BLaER1 (cell line): ENCODE measurements around the gene PCDHGC5.

Experiments
- H3K27ac ChIP-seq: shearing (Covaris generic); formaldehyde crosslinking; 2 replicates; pipeline ENCODE4 v1.8.1; 2022
- H3K27me3 ChIP-seq: shearing (Covaris generic); formaldehyde crosslinking; 2 replicates; pipeline ENCODE4 v1.8.1; 2022
- H3K36me3 ChIP-seq: shearing (Covaris generic); formaldehyde crosslinking; 2 replicates; pipeline ENCODE4 v1.8.1; 2022
- H3K4me1 ChIP-seq: shearing (Covaris generic); formaldehyde crosslinking; 2 replicates; pipeline ENCODE4 v1.8.1; 2022
- H3K4me2 ChIP-seq: shearing (Covaris generic); formaldehyde crosslinking; 2 replicates; pipeline ENCODE4 v1.8.1; 2022
- H3K4me3 ChIP-seq: shearing (Covaris generic); formaldehyde crosslinking; 2 replicates; pipeline ENCODE4 v1.8.1; 2022
- H3K9ac ChIP-seq: shearing (Covaris generic); formaldehyde crosslinking; 2 replicates; pipeline ENCODE4 v1.8.1; 2022
- H3K9me3 ChIP-seq: shearing (Covaris generic); formaldehyde crosslinking; 2 replicates; pipeline ENCODE4 v1.8.1; 2022
- H4K20me1 ChIP-seq: shearing (Covaris generic); formaldehyde crosslinking; 2 replicates; pipeline ENCODE4 v1.8.1; 2022
- Cebpa-rat ChIP-seq: shearing (Covaris generic); IDR thresholded peaks from 2 replicates; pipeline ENCODE4 v1.8.1; 2022

PCDHGC5 gene

GRCh38 chr5:141488591-141489561 is at the start of gene PCDHGC5:
Gene PCDHGC5 (plus strand): TSS chr5:141489081. CDS start chr5:141489241, 160 bp downstream.
- no peaks in the 10 kb centered on the region for H3K27me3 ChIP-seq

GRCh38 chr5:141439411-141440141 is 49.3 kb upstream of the PCDHGC5 start:
- H3K27me3 ChIP-seq, result no peaks in the 10 kb centered on the region
- peaks cover 50% of the 10 kb centered on the region for H3K9me3 ChIP-seq
- H3K9ac ChIP-seq, result no peak overlapping the region
- H3K36me3 ChIP-seq, result peaks cover 20% of the 10 kb centered on the region
- no peak overlapping the region for H3K4me2 ChIP-seq
- H3K27ac ChIP-seq, result no peak overlapping the region
- H3K4me3 ChIP-seq, result no peak overlapping the region
- no peaks in the 10 kb centered on the region for H3K4me1 ChIP-seq
- no peaks in the 10 kb centered on the region for H4K20me1 ChIP-seq
- no peak for TF ChIP-seq Cebpa-rat

More at GRCh38 chr5:141488591-141489561, at the start of gene PCDHGC5:
- Histone ChIP-seq H3K4me1 (peaks cover 97% of the 10 kb centered on the region), H3K27ac (no peak within 1 kb of the TSS), H3K4me3 (no peak within 1 kb of the TSS), H3K9ac (no peak within 1 kb of the TSS; the same call in 1 of the 2 replicates), H3K4me2 (peak within 1 kb of the TSS; percentile 96), H3K36me3 (peaks cover 40% of the 10 kb centered on the region), H3K9me3 (0 out of 2 replicates have a peak, but pooled peaks cover 8% of the 10 kb centered on the region), H4K20me1 (peaks cover 11% of the 10 kb centered on the region; the same call in 1 of the 2 replicates)
- TF ChIP-seq Cebpa-rat, result no peak

- H4K20me1 ChIP-seq, result no peaks in the 10 kb centered on the region
- H3K4me1 ChIP-seq, result no peaks in the 10 kb centered on the region
- H3K9ac ChIP-seq, result no peak overlapping the region
- no peak overlapping the region for H3K4me2 ChIP-seq
- no peak for TF ChIP-seq Cebpa-rat
- no peak overlapping the region for H3K4me3 ChIP-seq
- H3K27me3 ChIP-seq, result no peaks in the 10 kb centered on the region
- H3K36me3 ChIP-seq, result peaks cover 20% of the 10 kb centered on the region
- no peak overlapping the region for H3K27ac ChIP-seq
- H3K9me3 ChIP-seq, result peaks cover 50% of the 10 kb centered on the region
Observed at GRCh38 chr5:141440341-141440740, 48.5 kb upstream of the PCDHGC5 start.

GRCh38 chr5:141441571-141442170 is 47.2 kb upstream of the PCDHGC5 start:
- Histone ChIP-seq H3K4me1 (no peaks in the 10 kb centered on the region), H3K36me3 (peaks cover 20% of the 10 kb centered on the region), H3K27me3 (no peaks in the 10 kb centered on the region), H3K9me3 (peaks cover 40% of the 10 kb centered on the region), H3K27ac (no peak overlapping the region), H3K9ac (no peak overlapping the region), H3K4me2 (no peak overlapping the region), H4K20me1 (no peaks in the 10 kb centered on the region), H3K4me3 (no peak overlapping the region)
- no peak for TF ChIP-seq Cebpa-rat

- H3K9me3 ChIP-seq, result no peaks in the 10 kb centered on the region
- no peaks in the 10 kb centered on the region for H4K20me1 ChIP-seq
- H3K36me3 ChIP-seq, result no peaks in the 10 kb centered on the region
- H3K4me1 ChIP-seq, result no peaks in the 10 kb centered on the region
- H3K27ac ChIP-seq, result no peak overlapping the region
- no peak overlapping the region for H3K4me2 ChIP-seq
- no peak overlapping the region for H3K9ac ChIP-seq
- H3K4me3 ChIP-seq, result no peak overlapping the region
- H3K27me3 ChIP-seq, result no peaks in the 10 kb centered on the region
- no peak for TF ChIP-seq Cebpa-rat
Observed at GRCh38 chr5:141465351-141465750, 23.5 kb upstream of the PCDHGC5 start.

GRCh38 chr5:141475625-141476131 is 13.2 kb upstream of the PCDHGC5 start, which contains the start of gene PCDHGC3:
Gene PCDHGC3 (plus strand): TSS chr5:141475966. CDS start chr5:141476117, 151 bp downstream.
- no peak for TF ChIP-seq Cebpa-rat
- Histone ChIP-seq H3K9me3 (no peaks in the 10 kb centered on the region), H3K27ac (peak within 1 kb of the TSS; percentile 61), H3K4me2 (peak within 1 kb of the TSS; percentile 84), H3K4me1 (peaks cover 41% of the 10 kb centered on the region), H3K36me3 (no peaks in the 10 kb centered on the region), H4K20me1 (peaks cover 19% of the 10 kb centered on the region), H3K4me3 (peak within 1 kb of the TSS; percentile 79), H3K27me3 (peaks cover 28% of the 10 kb centered on the region), H3K9ac (peak within 1 kb of the TSS; percentile 81)

- peaks cover 19% of the 10 kb centered on the region for H4K20me1 ChIP-seq
- TF ChIP-seq Cebpa-rat, result no peak
- H3K9me3 ChIP-seq, result no peaks in the 10 kb centered on the region
- H3K27me3 ChIP-seq, result peaks cover 28% of the 10 kb centered on the region
- H3K27ac ChIP-seq, result peak overlapping the region; percentile 61
- H3K4me1 ChIP-seq, result peaks cover 47% of the 10 kb centered on the region
- peak overlapping the region; percentile 79 for H3K4me3 ChIP-seq
- H3K36me3 ChIP-seq, result peaks cover under 1% of the 10 kb centered on the region; the same call in 1 of the 2 replicates
- peak overlapping the region; percentile 81 for H3K9ac ChIP-seq
- H3K4me2 ChIP-seq, result peak overlapping the region; percentile 84
Observed at GRCh38 chr5:141476132-141476911, 12.6 kb upstream of the PCDHGC5 start.

- H3K4me1 ChIP-seq, result peaks cover 51% of the 10 kb centered on the region
- H3K9ac ChIP-seq, result peak overlapping the region; percentile 81
- peaks cover 19% of the 10 kb centered on the region for H4K20me1 ChIP-seq
- no peak for TF ChIP-seq Cebpa-rat
- H3K9me3 ChIP-seq, result no peaks in the 10 kb centered on the region
- peak overlapping the region; percentile 79 for H3K4me3 ChIP-seq
- peaks cover 4% of the 10 kb centered on the region; the same call in 1 of the 2 replicates for H3K36me3 ChIP-seq
- peak overlapping the region; percentile 84 for H3K4me2 ChIP-seq
- peaks cover 28% of the 10 kb centered on the region for H3K27me3 ChIP-seq
- H3K27ac ChIP-seq, result no peak overlapping the region
Observed at GRCh38 chr5:141477044-141477575, 11.8 kb upstream of the PCDHGC5 start.
